Neural cell (in vitro differentiated cells): ENCODE measurements around the gene FDPS. TPM values are rescaled to one million over a fixed set of nuclear protein-coding genes. Genes with fewer than 3 reads are reported as not detected.

ENCODE experiments used
- H2AFZ ChIP-seq: fragments of 200-600, 300-800 bp; sonication (generic), shearing (Covaris generic); 2 replicates; pipeline ENCODE4 v1.6.0; 2014; ENCODE audit warnings: low read depth, mild to moderate bottlenecking, antibody characterized with exemption, low read length, moderate library complexity
- H3F3A ChIP-seq: fragments of 200-600 bp; shearing (Covaris generic); 2 replicates; pipeline ENCODE4 v1.6.1; 2016; ENCODE audit warnings: mild to moderate bottlenecking, moderate library complexity, mixed read lengths, antibody characterized with exemption, low read length; ENCODE audit not compliant: insufficient read depth, poor library complexity, severe bottlenecking
- H3K27ac ChIP-seq: fragments of 200-600, 300-800 bp; sonication (generic), shearing (Covaris generic); 2 replicates; pipeline ENCODE4 v1.5.1; 2014; ENCODE audit warnings: mild to moderate bottlenecking, low read length, moderate library complexity
- H3K27me3 ChIP-seq: fragments of 300-800, 200-600 bp; sonication (generic), shearing (Covaris generic); 2 replicates; pipeline ENCODE4 v1.6.0; 2014; ENCODE audit warnings: mild to moderate bottlenecking, low read depth, low read length, moderate library complexity; ENCODE audit not compliant: insufficient read depth
- H3K36me3 ChIP-seq: fragments of 300-800, 200-600 bp; sonication (generic), shearing (Covaris generic); 2 replicates; pipeline ENCODE4 v1.5.1; 2014; ENCODE audit warnings: mild to moderate bottlenecking, antibody characterized with exemption, low read length, moderate library complexity; ENCODE audit not compliant: insufficient read depth
- H3K4me2 ChIP-seq: fragments of 300-800, 200-600 bp; sonication (generic), shearing (Covaris generic); 2 replicates; pipeline ENCODE4 v1.6.0; 2014; ENCODE audit warnings: mild to moderate bottlenecking, low read length
- H3K4me3 ChIP-seq: fragments of 300-800, 200-600 bp; sonication (generic), shearing (Covaris generic); 2 replicates; pipeline ENCODE4 v1.5.1; 2014; ENCODE audit warnings: mild to moderate bottlenecking, low read length, moderate library complexity
- H3K79me2 ChIP-seq: fragments of 200-600 bp; shearing (Covaris generic); replicated peaks from 2 replicates; pipeline ENCODE4 v1.6.0; 2014; ENCODE audit warnings: mild to moderate bottlenecking, low read length, moderate library complexity; ENCODE audit not compliant: insufficient read depth
- H3K9ac ChIP-seq: fragments of 300-800, 200-600 bp; sonication (generic), shearing (Covaris generic); 2 replicates; pipeline ENCODE4 v1.6.1; 2016; ENCODE audit warnings: mild to moderate bottlenecking, low read length, mixed read lengths
- H3K9me2 ChIP-seq: fragments of 200-600 bp; shearing (Covaris generic); 2 replicates; pipeline ENCODE4 v1.6.1; 2016; ENCODE audit warnings: mild to moderate bottlenecking, low read length, mixed read lengths; ENCODE audit not compliant: insufficient read depth
- H3K9me3 ChIP-seq: fragments of 200-600, 300-800 bp; sonication (generic), shearing (Covaris generic); 2 replicates; pipeline ENCODE4 v1.6.1; 2016; ENCODE audit warnings: mild to moderate bottlenecking, mixed run types, low read length, moderate library complexity, mixed read lengths
- H4K20me1 ChIP-seq: fragments of 200-600 bp; shearing (Covaris generic); 2 replicates; pipeline ENCODE4 v1.6.1; 2016; ENCODE audit warnings: mild to moderate bottlenecking, mixed run types; ENCODE audit not compliant: insufficient read depth
- CTCF ChIP-seq: fragments of 450-650 bp; IDR thresholded peaks from 2 replicates; pipeline ENCODE4 v1.5.1; 2014; ENCODE audit warnings: antibody characterized with exemption, mild to moderate bottlenecking, moderate library complexity; ENCODE audit not compliant: poor library complexity, severe bottlenecking
- EP300 ChIP-seq: fragments of 450-650 bp; conservative IDR thresholded peaks from 2 replicates; pipeline ENCODE4 v1.6.1; 2014; ENCODE audit warnings: antibody characterized with exemption, mild to moderate bottlenecking, moderate library complexity; ENCODE audit not compliant: poor library complexity, severe bottlenecking
- EZH2 ChIP-seq: fragments of 200-600, 300-800 bp; shearing (Covaris generic), sonication (generic); IDR thresholded peaks from 2 replicates; pipeline ENCODE4 v1.6.1; 2014; ENCODE audit warnings: antibody characterized with exemption, low read length, borderline replicate concordance, mild to moderate bottlenecking; ENCODE audit not compliant: insufficient read depth, poor library complexity, severe bottlenecking
- MXI1 ChIP-seq: fragments of 450-650 bp; conservative IDR thresholded peaks from 2 replicates; pipeline ENCODE4 v1.6.1; 2014; ENCODE audit warnings: antibody characterized with exemption, mild to moderate bottlenecking; ENCODE audit not compliant: poor library complexity, severe bottlenecking
- POLR2AphosphoS5 ChIP-seq: IDR thresholded peaks from 2 replicates; pipeline ENCODE4 v1.6.1; 2012
- RAD21 ChIP-seq: fragments of 450-650 bp; conservative IDR thresholded peaks from 2 replicates; pipeline ENCODE4 v1.6.1; 2014; ENCODE audit warnings: antibody characterized with exemption, mild to moderate bottlenecking, moderate library complexity
- REST ChIP-seq: IDR thresholded peaks from 2 replicates; pipeline ENCODE4 v1.6.1; 2012; ENCODE audit warnings: borderline replicate concordance
- SMC3 ChIP-seq: fragments of 450-650 bp; conservative IDR thresholded peaks from 2 replicates; pipeline ENCODE4 v1.6.1; 2014; ENCODE audit warnings: antibody characterized with exemption, mild to moderate bottlenecking, moderate library complexity; ENCODE audit not compliant: poor library complexity
- TAF1 ChIP-seq: IDR thresholded peaks from 2 replicates; pipeline ENCODE4 v1.6.1; 2012; ENCODE audit warnings: low read depth
- polyA plus RNA-seq: library from polyadenylated mRNA; depleted of rRNA; stranded (reverse); fragments of >200 nt; gene quantifications from 2 replicates; pipeline ENCODE4 v1.2.3, GENCODE V29; 2014

Gene FDPS
- polyA plus RNA-seq, 1 donor from 2014 or later: 235 TPM

GRCh38 chr1:155316922-155317321 lies 8.3 kb downstream of the FDPS start:
- no peak overlapping the region for H3K9ac ChIP-seq
- H3K36me3 ChIP-seq: no peaks in the 10 kb centered on the region
- no peaks in the 10 kb centered on the region for H3K9me2 ChIP-seq
- peaks cover 21% of the 10 kb centered on the region for H3K79me2 ChIP-seq
- H3K4me2 ChIP-seq: no peak overlapping the region
- no peaks in the 10 kb centered on the region for H3K9me3 ChIP-seq
- TF ChIP-seq CTCF (no peak), SMC3 (no peak), MXI1 (no peak), TAF1 (no peak), EP300 (no peak), RAD21 (no peak), REST (no peak), POLR2AphosphoS5 (no peak), EZH2 (no peak)
- H4K20me1 ChIP-seq: no peaks in the 10 kb centered on the region
- no peak overlapping the region for H2AFZ ChIP-seq
- H3K4me3 ChIP-seq: no peak overlapping the region
- no peaks in the 10 kb centered on the region for H3F3A ChIP-seq
- H3K27ac ChIP-seq: no peak overlapping the region
- no peaks in the 10 kb centered on the region for H3K27me3 ChIP-seq

GRCh38 chr1:155318082-155318481 lies 9.4 kb downstream of the FDPS start:
- no peaks in the 10 kb centered on the region for H3K36me3 ChIP-seq

More at GRCh38 chr1:155318082-155318481, 9.4 kb downstream of the FDPS start:
- TF ChIP-seq RAD21 (no peak), CTCF (no peak), TAF1 (no peak), SMC3 (no peak), EZH2 (no peak), MXI1 (no peak), POLR2AphosphoS5 (no peak), EP300 (no peak), REST (no peak)
- Histone ChIP-seq H4K20me1 (no peaks in the 10 kb centered on the region), H3K9ac (no peak overlapping the region), H3K79me2 (peaks cover 28% of the 10 kb centered on the region), H3K4me3 (no peak overlapping the region), H3K9me2 (no peaks in the 10 kb centered on the region), H3K4me2 (no peak overlapping the region), H3K27me3 (no peaks in the 10 kb centered on the region), H3K27ac (no peak overlapping the region), H3K9me3 (no peaks in the 10 kb centered on the region), H2AFZ (no peak overlapping the region), H3F3A (no peaks in the 10 kb centered on the region)
